ENCODE measurements around the gene TUSC2. TPM values are rescaled to one million over a fixed set of nuclear protein-coding genes. Genes with fewer than 3 reads are reported as not detected.
A peak's percentile ranks its signal among the peaks of the same experiment; 100 is the strongest.

TUSC2 gene
- total and polyA plus RNA-seq, 9 of the 15 experiments (the other 6 are each of a cell fraction or from before 2014, with no cell fraction given), result 2.8 to 67.5 (median 25.8) TPM

DNA sequence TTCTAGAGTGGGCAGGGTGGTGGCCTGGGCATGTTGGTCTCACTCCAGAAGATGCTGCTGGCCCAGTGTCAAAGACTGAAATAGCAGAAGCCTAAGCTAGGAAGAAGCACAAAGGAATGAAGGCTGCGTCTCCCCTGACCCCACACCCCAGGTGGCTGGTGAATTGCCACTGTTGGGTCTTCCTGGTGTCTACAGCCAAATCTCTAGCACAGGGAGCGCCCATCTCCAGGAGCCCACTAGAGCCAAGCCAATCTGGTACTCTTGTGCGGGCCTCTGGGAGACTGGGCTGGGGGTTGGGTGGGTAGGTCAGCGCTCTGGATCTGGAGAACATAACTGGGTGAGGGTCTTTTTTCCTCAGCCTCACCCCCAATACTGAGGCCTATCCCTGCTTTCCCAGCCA, 894 bp downstream of the TUSC2 start:
- Histone ChIP-seq H4K20me1 (replicated peaks; ENCODE audit: control insufficient read depth, insufficient read depth, low read length) (0 out of 2 replicates have a peak, but pooled peaks cover 4% of the 10 kb centered on the region), H3K27ac (ENCODE audit: extremely low read depth, low read depth, low read length) (peak overlapping the region; percentile 54), H3K9me3 (replicated peaks; ENCODE audit: control insufficient read depth, insufficient read depth, low read depth, low read length) (no peaks in the 10 kb centered on the region), H3K4me2 (ENCODE audit: insufficient read depth, low read length) (peak overlapping the region; percentile 86), H3K36me3 (ENCODE audit: control insufficient read depth, insufficient read depth, low read length) (peaks cover 55% of the 10 kb centered on the region; the same call in 2 of the 3 replicates), H2AFZ (ENCODE audit: low read depth, low read length) (no peak overlapping the region), H3K27me3 (ENCODE audit: control insufficient read depth in 2 of 2, insufficient read depth in 2 of 2, low read length in 2 of 2) (no peaks in the 10 kb centered on the region), H3K9me1 (ENCODE audit: control insufficient read depth, insufficient read depth, low read length) (no peaks in the 10 kb centered on the region), H3K4me1 (replicated peaks in 1 of 2; ENCODE audit: control insufficient read depth in 2 of 2, insufficient read depth in 2 of 2, low read length in 2 of 2) (peaks cover 13 to 35% of the 10 kb centered on the region in 2 experiments; a peak in 4 of 5 replicates), H3K9ac (ENCODE audit: insufficient read depth in 1 of 2, low read depth in 2 of 2, low read length in 2 of 2) (peak overlapping the region; percentile 78 to 98), H3K4me3 (peak overlapping the region; percentile 84), H3K79me2 (ENCODE audit: control insufficient read depth, insufficient read depth, low read length) (peaks cover 20% of the 10 kb centered on the region)
- TF ChIP-seq ZNF830 (CRISPR knock-in tag; IDR thresholded peaks at IDR 0.05) (no peak), MEF2A (IDR thresholded peaks at IDR 0.05; ENCODE audit: control insufficient read depth, low read depth, low read length) (no peak), PTRF (tag; IDR thresholded peaks at IDR 0.05) (no peak), BACH1 (tag; IDR thresholded peaks at IDR 0.05) (no peak), SRSF1 (IDR thresholded peaks at IDR 0.05; ENCODE audit: low read depth, low read length) (no peak)
- TF ChIP-seq, protein P1, sequence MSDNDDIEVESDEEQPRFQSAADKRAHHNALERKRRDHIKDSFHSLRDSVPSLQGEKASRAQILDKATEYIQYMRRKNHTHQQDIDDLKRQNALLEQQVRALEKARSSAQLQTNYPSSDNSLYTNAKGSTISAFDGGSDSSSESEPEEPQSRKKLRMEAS (CRISPR knock-in tag; IDR thresholded peaks at IDR 0.05), result no peak
- TF ChIP-seq, protein P2, sequence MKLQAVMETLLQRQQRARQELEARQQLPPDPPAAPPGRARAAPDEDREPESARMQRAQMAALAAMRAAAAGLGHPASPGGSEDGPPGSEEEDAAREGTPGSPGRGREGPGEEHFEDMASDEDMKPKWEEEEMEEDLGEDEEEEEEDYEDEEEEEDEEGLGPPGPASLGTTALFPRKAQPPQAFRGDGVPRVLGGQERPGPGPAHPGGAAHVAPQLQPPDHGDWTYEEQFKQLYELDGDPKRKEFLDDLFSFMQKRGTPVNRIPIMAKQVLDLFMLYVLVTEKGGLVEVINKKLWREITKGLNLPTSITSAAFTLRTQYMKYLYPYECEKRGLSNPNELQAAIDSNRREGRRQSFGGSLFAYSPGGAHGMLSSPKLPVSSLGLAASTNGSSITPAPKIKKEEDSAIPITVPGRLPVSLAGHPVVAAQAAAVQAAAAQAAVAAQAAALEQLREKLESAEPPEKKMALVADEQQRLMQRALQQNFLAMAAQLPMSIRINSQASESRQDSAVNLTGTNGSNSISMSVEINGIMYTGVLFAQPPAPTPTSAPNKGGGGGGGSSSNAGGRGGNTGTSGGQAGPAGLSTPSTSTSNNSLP (IDR thresholded peaks at IDR 0.05; ENCODE audit: borderline replicate concordance, low read depth, low read length), result no peak
- no peak for FAIRE-seq
- DNase-seq (ENCODE audit: extremely low read depth in 1 of 4, low spot score in 3 of 4), result no peak
- WGBS (ENCODE audit: insufficient coverage, low coverage, missing lambda C conversion rate), result 27% methylated on average over 4 of the region's 4 CpGs
- ATAC-seq, result no peak
- ChIA-PET POLR2A (interaction anchor here (0.7 to 2.1 kb wide), 4 partner anchors 10 to 35 kb away, joined by 3 to 31 read pairs (median 4); no protein-coding TSS in a partner anchor), CTCF (ENCODE audit: low intra/inter-chr PET ratio) (no interaction called here)
- in situ Hi-C loops (cut with MboI) (no loop called here), intact Hi-C loops (cut with micrococcal nuclease) (no loop called here)
- BruUV-seq (replicated peaks), result no TSS peak
